Smooth muscle cell (in vitro differentiated cells): ENCODE data around the gene HMGA1. TPM values are rescaled to one million over a fixed set of nuclear protein-coding genes. Genes with fewer than 3 reads are reported as not detected.
A peak's percentile ranks its signal among the peaks of the same experiment; 100 is the strongest.

Source experiments
- DNase-seq: peaks from one replicate; lab custom pipeline; 2025; ENCODE audit not compliant: unreplicated experiment; lab: John Stamatoyannopoulos, UW
- H2AFZ ChIP-seq: fragments of 200-600 bp; sonication (generic); 2 replicates; pipeline ENCODE4 v1.6.0; 2016; ENCODE audit warnings: antibody characterized with exemption, low read depth, mild to moderate bottlenecking
- H3F3A ChIP-seq: fragments of 200-600 bp; sonication (generic); 2 replicates; pipeline ENCODE4 v1.6.0; 2017; ENCODE audit warnings: antibody characterized with exemption, low read depth
- H3K27ac ChIP-seq: fragments of 200-600 bp; sonication (generic); 2 replicates; pipeline ENCODE4 v1.5.1; 2016; ENCODE audit warnings: low read depth, mild to moderate bottlenecking
- H3K27me3 ChIP-seq: fragments of 200-600 bp; sonication (generic); 2 replicates; pipeline ENCODE4 v1.6.1; 2016; ENCODE audit warnings: low read depth, mild to moderate bottlenecking
- H3K36me3 ChIP-seq: fragments of 200-600 bp; sonication (generic); 2 replicates; pipeline ENCODE4 v1.5.1; 2016; ENCODE audit warnings: low read depth
- H3K4me1 ChIP-seq: fragments of 200-600 bp; sonication (generic); 2 replicates; pipeline ENCODE4 v1.5.1; 2016; ENCODE audit warnings: low read depth
- H3K4me2 ChIP-seq: fragments of 200-600 bp; sonication (generic); 2 replicates; pipeline ENCODE4 v1.6.0; 2016; ENCODE audit warnings: mild to moderate bottlenecking
- H3K4me3 ChIP-seq: fragments of 200-600 bp; sonication (generic); 2 replicates; pipeline ENCODE4 v1.5.1; 2016; ENCODE audit warnings: mild to moderate bottlenecking
- H3K79me2 ChIP-seq: fragments of 200-600 bp; sonication (generic); 2 replicates; pipeline ENCODE4 v1.6.0; 2016; ENCODE audit warnings: low read depth, mild to moderate bottlenecking
- H3K9ac ChIP-seq: fragments of 200-600 bp; sonication (generic); 2 replicates; pipeline ENCODE4 v1.6.0; 2016; ENCODE audit warnings: low read depth
- H3K9me3 ChIP-seq: fragments of 200-600 bp; sonication (generic); replicated peaks from 2 replicates; pipeline ENCODE4 v1.5.1; 2016; ENCODE audit warnings: low read depth
- H4K20me1 ChIP-seq: fragments of 200-600 bp; sonication (generic); 2 replicates; pipeline ENCODE4 v1.6.0; 2016; ENCODE audit warnings: low read depth
- WGBS: methylation state at CpG from one replicate; pipeline ENCODE4 v1.1.7; 2016; ENCODE audit warnings: low lambda C conversion rate; 5-methylcytosine and 5-hydroxymethylcytosine counted together
- polyA plus RNA-seq: library from polyadenylated mRNA; unstranded; fragments of >200 nt; fragmentation: Nextera tagmentation; extraction: Ambion mirVana; gene quantifications from 2 replicates; pipeline ENCODE4 v1.2.1, GENCODE V29; 2016
- total RNA-seq: library from RNA; depleted of rRNA; stranded (reverse); fragments of >200 nt; gene quantifications from 2 replicates; pipeline ENCODE4 v1.2.3, GENCODE V29; 2014
- TF ChIP-seq, protein P1 (sequence below): fragments of 200-600 bp; sonication (generic); IDR thresholded peaks from 2 replicates; pipeline ENCODE4 v1.5.1; 2017; ENCODE audit warnings: borderline replicate concordance, mild to moderate bottlenecking, antibody characterized with exemption; ENCODE audit not compliant: insufficient read depth, poor library complexity, severe bottlenecking

HMGA1 gene
- total and polyA plus RNA-seq, 2 experiments from 2014 or later: 41.8 to 69.9 TPM

GRCh38 chr6:34223381-34223955 is 13.2 kb upstream of the HMGA1 start:
- Histone ChIP-seq H3K27me3 (no peaks in the 10 kb centered on the region), H3K36me3 (no peaks in the 10 kb centered on the region), H2AFZ (peak overlapping the region; percentile 98), H3K9ac (peak overlapping the region; percentile 66), H3F3A (no peaks in the 10 kb centered on the region), H3K4me2 (peak overlapping the region; percentile 88), H3K9me3 (no peaks in the 10 kb centered on the region), H3K27ac (peak overlapping the region; percentile 56), H3K79me2 (no peaks in the 10 kb centered on the region), H3K4me1 (peaks cover 16% of the 10 kb centered on the region), H4K20me1 (no peaks in the 10 kb centered on the region), H3K4me3 (peak overlapping the region; percentile 50)
- no peak for DNase-seq
- TF ChIP-seq, protein P1, sequence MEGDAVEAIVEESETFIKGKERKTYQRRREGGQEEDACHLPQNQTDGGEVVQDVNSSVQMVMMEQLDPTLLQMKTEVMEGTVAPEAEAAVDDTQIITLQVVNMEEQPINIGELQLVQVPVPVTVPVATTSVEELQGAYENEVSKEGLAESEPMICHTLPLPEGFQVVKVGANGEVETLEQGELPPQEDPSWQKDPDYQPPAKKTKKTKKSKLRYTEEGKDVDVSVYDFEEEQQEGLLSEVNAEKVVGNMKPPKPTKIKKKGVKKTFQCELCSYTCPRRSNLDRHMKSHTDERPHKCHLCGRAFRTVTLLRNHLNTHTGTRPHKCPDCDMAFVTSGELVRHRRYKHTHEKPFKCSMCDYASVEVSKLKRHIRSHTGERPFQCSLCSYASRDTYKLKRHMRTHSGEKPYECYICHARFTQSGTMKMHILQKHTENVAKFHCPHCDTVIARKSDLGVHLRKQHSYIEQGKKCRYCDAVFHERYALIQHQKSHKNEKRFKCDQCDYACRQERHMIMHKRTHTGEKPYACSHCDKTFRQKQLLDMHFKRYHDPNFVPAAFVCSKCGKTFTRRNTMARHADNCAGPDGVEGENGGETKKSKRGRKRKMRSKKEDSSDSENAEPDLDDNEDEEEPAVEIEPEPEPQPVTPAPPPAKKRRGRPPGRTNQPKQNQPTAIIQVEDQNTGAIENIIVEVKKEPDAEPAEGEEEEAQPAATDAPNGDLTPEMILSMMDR: no peak
- WGBS: 21% methylated on average over 16 of the region's 16 CpGs

GRCh38 chr6:34223956-34224940 is 12.4 kb upstream of the HMGA1 start:
- Histone ChIP-seq H3K9ac (peak overlapping the region; percentile 93), H3K36me3 (no peaks in the 10 kb centered on the region), H3K79me2 (no peaks in the 10 kb centered on the region), H3K27ac (peak overlapping the region; percentile 88), H3K4me2 (peak overlapping the region; percentile 90), H3K27me3 (no peaks in the 10 kb centered on the region), H3F3A (no peaks in the 10 kb centered on the region), H3K4me3 (peak overlapping the region; percentile 62), H3K4me1 (peaks cover 16% of the 10 kb centered on the region), H4K20me1 (no peaks in the 10 kb centered on the region), H2AFZ (peak overlapping the region; percentile 98), H3K9me3 (no peaks in the 10 kb centered on the region)
- 29% methylated on average over 17 of the region's 55 CpGs for WGBS
- TF ChIP-seq, protein P1: no peak
- peak; percentile 80 for DNase-seq

DNA sequence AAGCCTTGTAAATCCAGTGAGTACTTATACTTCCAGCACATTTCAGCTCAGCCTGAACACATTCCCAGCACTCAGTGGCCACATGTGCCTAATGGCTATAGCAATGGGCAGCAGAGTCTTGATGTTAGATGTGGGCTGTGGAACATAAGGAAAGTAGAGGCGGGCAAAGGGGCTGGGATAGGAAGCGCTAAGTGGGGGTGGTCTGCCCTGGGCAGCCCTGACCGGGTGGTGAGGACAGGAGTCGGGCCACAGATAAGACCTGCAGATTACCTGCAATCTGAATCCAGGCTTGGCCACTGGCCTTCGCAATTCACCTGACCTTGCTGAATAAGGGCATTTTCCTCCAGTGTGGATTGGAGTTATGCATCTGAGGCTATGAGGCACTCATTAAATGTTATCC is 11.1 kb upstream of the HMGA1 start:
- Histone ChIP-seq H3K9ac (no peak overlapping the region), H3K4me2 (no peak overlapping the region), H3K79me2 (no peaks in the 10 kb centered on the region), H3K27me3 (no peaks in the 10 kb centered on the region), H3K4me1 (peaks cover 16% of the 10 kb centered on the region), H2AFZ (no peak overlapping the region), H3F3A (no peaks in the 10 kb centered on the region), H4K20me1 (no peaks in the 10 kb centered on the region), H3K27ac (no peak overlapping the region), H3K9me3 (no peaks in the 10 kb centered on the region), H3K36me3 (no peaks in the 10 kb centered on the region), H3K4me3 (no peak overlapping the region)
- DNase-seq: no peak
- TF ChIP-seq, protein P1: no peak
- 94% methylated on average over 5 of the region's 5 CpGs for WGBS
